Prostate gland (tissue), 2 donors: Measurements from ENCODE around the gene PHETA1. TPM values are rescaled to one million over a fixed set of nuclear protein-coding genes. Genes with fewer than 3 reads are reported as not detected.

Source experiments
- DNase-seq: peaks from one replicate; pipeline ENCODE4 v3.0.0-alpha.2; 2019; ENCODE audit warnings: low spot score
- H3K27ac ChIP-seq, 2 donors: fragments of 200-600 bp; sonication (generic); 2 replicates each; pipeline ENCODE4 v1.5.1; 2017 to 2019
- H3K27me3 ChIP-seq: fragments of 200-600 bp; sonication (generic); replicated peaks from 2 replicates; pipeline ENCODE4 v1.5.1; 2019; ENCODE audit not compliant: insufficient read depth
- H3K36me3 ChIP-seq, 2 donors: fragments of 200-600 bp; sonication (generic); 1 replicate in 1 of 2; 2 replicates in 1 of 2; pipeline versions ENCODE4 v1.5.1 to v1.8.1; 2017 to 2019
- H3K4me1 ChIP-seq: fragments of 200-600 bp; sonication (generic); replicated peaks from 2 replicates; pipeline ENCODE4 v1.5.1; 2019
- H3K4me3 ChIP-seq, 2 donors: fragments of 200-600 bp; sonication (generic); 2 replicates each; pipeline ENCODE4 v1.5.1; 2017 to 2019
- H3K9me3 ChIP-seq: fragments of 200-600 bp; sonication (generic); 2 replicates; pipeline ENCODE4 v1.5.1; 2017
- CTCF ChIP-seq, 4 experiments: fragments of 200-600 bp in 2 of 4; fragments of 450-650 bp in 2 of 4; sonication (generic) in 2 of 4; IDR thresholded peaks; 1 replicate in 3 of 4; 2 replicates in 1 of 4; pipeline ENCODE4 v1.5.1; 2016 to 2019; ENCODE audit warnings: antibody characterized with exemption in 4 of 4, mild to moderate bottlenecking in 2 of 4, moderate library complexity in 2 of 4
- POLR2A ChIP-seq: fragments of 450-650 bp; IDR thresholded peaks from one replicate; pipeline ENCODE4 v1.6.1; 2016; ENCODE audit warnings: antibody characterized with exemption, mild to moderate bottlenecking
- POLR2AphosphoS5 ChIP-seq: sonication (generic); formaldehyde crosslinking; IDR thresholded peaks from one replicate; pipeline ENCODE4 v1.6.1; 2017; ENCODE audit warnings: antibody characterized with exemption
- WGBS: methylation state at CpG from one replicate; pipeline ENCODE4 v1.1.5; 2018; 5-methylcytosine and 5-hydroxymethylcytosine counted together
- intact Hi-C: fragments of 100-400 bp; cut with DNase I; formaldehyde crosslinking; loops from one replicate; pipeline ENCODE4 v1.14.2; 2022
- small RNA-seq, 2 donors: library from RNA; depleted of rRNA; stranded (forward); fragments of <200 nt; gene quantifications; one replicate each; pipeline ENCODE3, GENCODE V24; 2016
- total RNA-seq, 2 donors: library from RNA; depleted of rRNA; stranded (reverse); fragments of >200 nt; gene quantifications; one replicate each; pipeline ENCODE4 v1.1.0, GENCODE V29; 2016

Gene PHETA1
- total RNA-seq, 2 donors from 2014 or later: 11.5 to 29.9 TPM

- intact Hi-C loops: loop anchor here (5.0 kb wide), 2 partner anchors 293 to 423 kb away; no protein-coding TSS in a partner anchor
- no peak for TF ChIP-seq POLR2A
- TF ChIP-seq CTCF (IDR thresholded peaks at IDR 0.05): no peak
- TF ChIP-seq POLR2AphosphoS5: no peak
- Histone ChIP-seq H3K27ac (no peak overlapping the region), H3K9me3 (no peaks in the 10 kb centered on the region), H3K36me3 (no peaks in the 10 kb centered on the region), H3K4me3 (no peak overlapping the region), H3K27me3 (no peaks in the 10 kb centered on the region), H3K4me1 (no peaks in the 10 kb centered on the region)
- 84% methylated on average over 7 of the region's 7 CpGs for WGBS
- DNase-seq: no peak
These were observed 53.8 kb downstream of the PHETA1 start for GRCh38 chr12:111314953-111315539.

GRCh38 chr12:111313833-111314259 lies 55.0 kb downstream of the PHETA1 start:
- no peak overlapping the region for H3K27ac ChIP-seq
- TF ChIP-seq CTCF (IDR thresholded peaks at IDR 0.05): peak; percentile 79 to 93 (median 92)
- TF ChIP-seq POLR2A: no peak
- peak; percentile 5 for TF ChIP-seq POLR2AphosphoS5

GRCh38 chr12:111312708-111313107 lies 56.2 kb downstream of the PHETA1 start:
- Histone ChIP-seq H3K4me3 (no peak overlapping the region), H3K9me3 (no peaks in the 10 kb centered on the region), H3K36me3 (no peaks in the 10 kb centered on the region), H3K27me3 (no peaks in the 10 kb centered on the region), H3K27ac (no peak overlapping the region), H3K4me1 (no peaks in the 10 kb centered on the region)
- intact Hi-C loops: loop anchor here (5.0 kb wide), 2 partner anchors 290 to 420 kb away; no protein-coding TSS in a partner anchor
- no peak for TF ChIP-seq POLR2A
- TF ChIP-seq CTCF (IDR thresholded peaks at IDR 0.05): no peak
- no peak for TF ChIP-seq POLR2AphosphoS5
- no peak for DNase-seq
- 71% methylated on average over 5 of the region's 5 CpGs for WGBS

More at GRCh38 chr12:111313833-111314259, 55.0 kb downstream of the PHETA1 start:
- no peak overlapping the region for H3K4me3 ChIP-seq
- intact Hi-C loops: loop anchor here (5.0 kb wide), 2 partner anchors 292 to 422 kb away; no protein-coding TSS in a partner anchor
- WGBS: 1% methylated on average over 8 of the region's 8 CpGs
- peak; percentile 57 for DNase-seq
- no peaks in the 10 kb centered on the region for H3K27me3 ChIP-seq
- H3K4me1 ChIP-seq: no peaks in the 10 kb centered on the region
- H3K9me3 ChIP-seq: no peaks in the 10 kb centered on the region
- no peaks in the 10 kb centered on the region for H3K36me3 ChIP-seq

- WGBS: 91% methylated on average over 13 of the region's 13 CpGs
These were observed 56.9 kb downstream of the PHETA1 start for GRCh38 chr12:111312016-111312415.

GRCh38 chr12:111311011-111311410 lies 57.9 kb downstream of the PHETA1 start:
- TF ChIP-seq POLR2AphosphoS5: no peak
- TF ChIP-seq POLR2A: no peak
- no peak for TF ChIP-seq CTCF (IDR thresholded peaks at IDR 0.05)
- WGBS: 86% methylated on average over 4 of the region's 4 CpGs
- Histone ChIP-seq H3K9me3 (no peaks in the 10 kb centered on the region), H3K4me1 (no peaks in the 10 kb centered on the region), H3K4me3 (no peak overlapping the region), H3K27me3 (no peaks in the 10 kb centered on the region), H3K36me3 (no peaks in the 10 kb centered on the region), H3K27ac (no peak overlapping the region)
- no peak for DNase-seq
- intact Hi-C loops: loop anchor here (5.0 kb wide), 2 partner anchors 289 to 419 kb away; no protein-coding TSS in a partner anchor

More at GRCh38 chr12:111312016-111312415, 56.9 kb downstream of the PHETA1 start:
- intact Hi-C loops: loop anchor here (5.0 kb wide), 2 partner anchors 290 to 420 kb away; no protein-coding TSS in a partner anchor
- no peak for DNase-seq
- H3K4me1 ChIP-seq: no peaks in the 10 kb centered on the region
- H3K9me3 ChIP-seq: no peaks in the 10 kb centered on the region
- TF ChIP-seq POLR2AphosphoS5: no peak
- H3K36me3 ChIP-seq: no peaks in the 10 kb centered on the region
- no peak overlapping the region for H3K4me3 ChIP-seq
- no peaks in the 10 kb centered on the region for H3K27me3 ChIP-seq
- no peak overlapping the region for H3K27ac ChIP-seq

Small RNAs within 50 kb of the gene (small RNA-seq; reads per million reads assigned to genes)
- 0 reads per million in 2 donors for gene RNA5SP373

Other genes starting within 250 kb of the PHETA1 start
- gene SH2B3, start 36.8 kb upstream of the PHETA1 start, total RNA-seq: 10 to 100 TPM; 13.3 to 34.8 TPM
- 10 to 100 TPM; 29.5 to 95.5 TPM for gene ATXN2, start 230.2 kb upstream of the PHETA1 start, total RNA-seq